ENCODE measurements around the gene RUNDC1. TPM values are rescaled to one million over a fixed set of nuclear protein-coding genes. Genes with fewer than 3 reads are reported as not detected.

Gene RUNDC1
- total RNA-seq, 1 experiment from 2014 or later: 14.2 TPM

- no peak for TF ChIP-seq E2F5 (CRISPR knock-in tag; IDR thresholded peaks at IDR 0.05)
Measured at GRCh38 chr17:42991471-42991870, 11.1 kb downstream of the RUNDC1 start (continued).

- no peak overlapping the region for H3K27ac Mint-ChIP-seq
- no peaks in the 10 kb centered on the region for H3K9me3 Mint-ChIP-seq
- DNase-seq (ENCODE audit: low spot score) (no peak), ATAC-seq (no peak)
- peaks cover 52% of the 10 kb centered on the region for H3K36me3 Mint-ChIP-seq
- POLR2A ChIA-PET: no interaction called here
- CTCF ChIA-PET: interaction anchor here (0.6 kb wide), 1 partner anchor 82 kb away, joined by 3 read pairs; no protein-coding TSS in a partner anchor
- no peaks in the 10 kb centered on the region for H3K27me3 Mint-ChIP-seq (ENCODE audit: low read depth)
- H3K4me3 Mint-ChIP-seq: no peak overlapping the region
- peaks cover 10% of the 10 kb centered on the region for H3K4me1 Mint-ChIP-seq
- TF ChIP-seq HMGXB4 (CRISPR knock-in tag; IDR thresholded peaks at IDR 0.05) (no peak), ZNF425 (CRISPR knock-in tag; conservative IDR thresholded peaks at IDR 0.05) (no peak), RELA (CRISPR knock-in tag; IDR thresholded peaks at IDR 0.05; ENCODE audit: borderline replicate concordance) (no peak), PRRX2 (CRISPR knock-in tag; IDR thresholded peaks at IDR 0.05) (no peak), ZNF263 (CRISPR knock-in tag; IDR thresholded peaks at IDR 0.05; ENCODE audit: low read depth) (no peak), E2F5 (CRISPR knock-in tag; IDR thresholded peaks at IDR 0.05) (no peak), ZNF532 (CRISPR knock-in tag; IDR thresholded peaks at IDR 0.05; ENCODE audit: borderline replicate concordance) (no peak), USF1 (CRISPR knock-in tag; IDR thresholded peaks at IDR 0.05) (no peak), PRDM15 (CRISPR knock-in tag; IDR thresholded peaks at IDR 0.05) (no peak), GRHL2 (CRISPR knock-in tag; IDR thresholded peaks at IDR 0.05; ENCODE audit: insufficient replicate concordance, severe bottlenecking) (no peak), ZNF416 (CRISPR knock-in tag; IDR thresholded peaks at IDR 0.05) (no peak), ZBTB43 (CRISPR knock-in tag; IDR thresholded peaks at IDR 0.05) (no peak), MLX (CRISPR knock-in tag; IDR thresholded peaks at IDR 0.05) (no peak), ZNF232 (CRISPR knock-in tag; IDR thresholded peaks at IDR 0.05) (no peak), ATF6 (CRISPR knock-in tag; IDR thresholded peaks at IDR 0.05) (no peak), ZBTB21 (CRISPR knock-in tag; IDR thresholded peaks at IDR 0.05; ENCODE audit: borderline replicate concordance) (no peak)
Measured at GRCh38 chr17:42992872-42993271, 12.5 kb downstream of the RUNDC1 start.
